Measurements from ENCODE around the gene EPHB6. TPM values are rescaled to one million over a fixed set of nuclear protein-coding genes. Genes with fewer than 3 reads are reported as not detected.

Gene EPHB6
- total and polyA plus RNA-seq, 10 of the 15 experiments (the other 5 are each of a cell fraction or from before 2014, with no cell fraction given) = 0.06 to 1.3 (median 0.37) TPM; not detected in 2

GRCh38 chr7:142807855-142808460 lies 46.9 kb upstream of the EPHB6 start (continued):
- peak; percentile 59 for TF ChIP-seq BCL3 (IDR thresholded peaks at IDR 0.05; ENCODE audit: borderline replicate concordance, insufficient read depth, low read depth, low read length, poor library complexity, severe bottlenecking)
- TF ChIP-seq TAF1 (IDR thresholded peaks at IDR 0.05; ENCODE audit: borderline replicate concordance, low read depth, low read length) = peak; percentile 24; the same call in 1 of the 2 replicates
- TF ChIP-seq SP1 (IDR thresholded peaks at IDR 0.05; ENCODE audit: low read depth, low read length) = peak; percentile 59
- peak; percentile 81; the same call in 1 of the 2 replicates for TF ChIP-seq ATF2 (IDR thresholded peaks at IDR 0.05; ENCODE audit: low read length)
- TF ChIP-seq ZNF217 (IDR thresholded peaks at IDR 0.05) = no peak
- no peak for TF ChIP-seq ZZZ3 (IDR thresholded peaks at IDR 0.05; ENCODE audit: control insufficient read depth, insufficient read length, low read depth)
- TF ChIP-seq USF2 (IDR thresholded peaks at IDR 0.05; ENCODE audit: borderline replicate concordance, low read depth, low read length) = no peak
- peak; percentile 87 for TF ChIP-seq NFIC (IDR thresholded peaks at IDR 0.05; ENCODE audit: low read depth, low read length)
- TF ChIP-seq BHLHE40 (IDR thresholded peaks at IDR 0.05; ENCODE audit: borderline replicate concordance in 1 of 2, low read depth in 2 of 2, low read length in 1 of 2) = no peak
- TF ChIP-seq REST (IDR thresholded peaks at IDR 0.05; ENCODE audit: low read depth, low read length) = no peak
- TF ChIP-seq CREM (IDR thresholded peaks at IDR 0.05; ENCODE audit: low read depth) = peak; percentile 73
- no peak for TF ChIP-seq LARP7 (IDR thresholded peaks at IDR 0.05)
- no peak for TF ChIP-seq TBL1XR1 (IDR thresholded peaks at IDR 0.05; ENCODE audit: low read depth, low read length)
- TF ChIP-seq FOXM1 (IDR thresholded peaks at IDR 0.05; ENCODE audit: low read depth, low read length) = peak; percentile 83; the same call in 1 of the 2 replicates
- TF ChIP-seq ZNF687 (IDR thresholded peaks at IDR 0.05) = peak; percentile 75
- no peak for TF ChIP-seq MEF2A (IDR thresholded peaks at IDR 0.05; ENCODE audit: insufficient read depth, low read depth, low read length)
